ENCODE measurements around the gene RPL7A. TPM values are rescaled to one million over a fixed set of nuclear protein-coding genes. Genes with fewer than 3 reads are reported as not detected.

RPL7A gene
- total and polyA plus RNA-seq, 2 of the 4 experiments (the other 2 are of a cell fraction), result 3,220 to 4,096 TPM

- peaks cover 86% of the 10 kb centered on the region for H3K36me3 ChIP-seq (ENCODE audit: control insufficient read depth, insufficient read depth, low read length)
- H4K5ac ChIP-seq (ENCODE audit: low read depth, low read length), result no peak overlapping the region
- H2AK9ac ChIP-seq (replicated peaks; ENCODE audit: low read depth, low read length, poor library complexity), result no peak overlapping the region
- H3K14ac ChIP-seq (replicated peaks; ENCODE audit: low read depth, low read length), result no peak overlapping the region
- DNase-seq (no peak), ATAC-seq (ENCODE audit: low read depth) (no peak)
- no peak overlapping the region for H2BK120ac ChIP-seq (ENCODE audit: low read depth, low read length)
- no peak overlapping the region for H2BK20ac ChIP-seq (ENCODE audit: low read depth, low read length)
- no peak overlapping the region for H4K91ac ChIP-seq (ENCODE audit: insufficient read depth, low read depth, low read length)
- H3K4me2 ChIP-seq (ENCODE audit: low read depth, low read length), result no peak overlapping the region
- dilution Hi-C loops (cut with HindIII; ENCODE audit: low sequenced_read_pairs, unreplicated experiment), result no loop called here
- in situ Hi-C loops (cut with MboI; ENCODE audit: low sequenced_read_pairs), result no loop called here
- H3K27me3 ChIP-seq (ENCODE audit: control insufficient read depth, insufficient read depth, low read length), result no peaks in the 10 kb centered on the region
- H3K4me1 ChIP-seq (ENCODE audit: control insufficient read depth, insufficient read depth, low read length), result peaks cover 6% of the 10 kb centered on the region
- H2BK15ac ChIP-seq (ENCODE audit: low read depth, low read length), result no peak overlapping the region
- H3K18ac ChIP-seq (ENCODE audit: low read depth, low read length), result no peak overlapping the region
- intact Hi-C loops (cut with micrococcal nuclease), result no loop called here
- H4K20me1 ChIP-seq (ENCODE audit: insufficient read depth, low read length), result peaks cover 96% of the 10 kb centered on the region
- H3K79me1 ChIP-seq (ENCODE audit: low read depth in 1 of 2, low read length in 2 of 2), result peaks cover 33 to 79% of the 10 kb centered on the region in 2 experiments
- H2AFZ ChIP-seq (replicated peaks; ENCODE audit: low read length, poor library complexity), result no peak overlapping the region
- ChIA-PET POLR2A (ENCODE audit: unreplicated experiment) (no interaction called here), CTCF (no interaction called here)
- 100% methylated on average over 2 of the region's 11 CpGs; no CpG with 5 or more reads in 1 of the 2 experiments for WGBS, 2 experiments (ENCODE audit: extremely low coverage in 2 of 2, insufficient read length in 1 of 2)
- H3K23ac ChIP-seq (ENCODE audit: low read depth, low read length), result no peak overlapping the region
- H2BK5ac ChIP-seq (ENCODE audit: low read depth, low read length, poor library complexity, severe bottlenecking), result no peak overlapping the region
- H3K4ac ChIP-seq (ENCODE audit: low read depth, low read length), result no peak overlapping the region
- no peak overlapping the region for H4K8ac ChIP-seq (ENCODE audit: low read depth in 2 of 2, low read length in 2 of 2)
- no TSS peak for BruUV-seq (replicated peaks)
- H3K9ac ChIP-seq (ENCODE audit: low read depth, low read length), result no peak overlapping the region
- H3K27ac ChIP-seq (ENCODE audit: insufficient read depth, low read length), result no peak overlapping the region
- peaks cover 22% of the 10 kb centered on the region for H3K9me1 ChIP-seq (ENCODE audit: insufficient read depth, low read length)
- no peak for TF ChIP-seq ELK1 (IDR thresholded peaks at IDR 0.05; ENCODE audit: borderline replicate concordance, low read depth, low read length)
- TF ChIP-seq NFE2L2 (IDR thresholded peaks at IDR 0.05; ENCODE audit: low read depth, low read length), result no peak
- TF ChIP-seq POLR2A (IDR thresholded peaks at IDR 0.05; ENCODE audit: low read depth, low read length), result no peak
- TF ChIP-seq USF2 (IDR thresholded peaks at IDR 0.05; ENCODE audit: low read depth, low read length), result no peak
- TF ChIP-seq MXI1 (IDR thresholded peaks at IDR 0.05; ENCODE audit: borderline replicate concordance, low read depth, low read length), result no peak
- no peak for TF ChIP-seq SMC3 (IDR thresholded peaks at IDR 0.05; ENCODE audit: low read depth, low read length)
- no peak for TF ChIP-seq BHLHE40 (IDR thresholded peaks at IDR 0.05; ENCODE audit: low read depth, low read length)
- TF ChIP-seq CTCF (conservative IDR thresholded peaks at IDR 0.05; ENCODE audit: low read depth, low read length), result no peak
- no peak for TF ChIP-seq RAD21 (IDR thresholded peaks at IDR 0.05; ENCODE audit: low read length)
- TF ChIP-seq MAFK (IDR thresholded peaks at IDR 0.05; ENCODE audit: low read depth, low read length), result no peak
- no peak for TF ChIP-seq CEBPB (IDR thresholded peaks at IDR 0.05; ENCODE audit: low read depth, low read length)
- no peak for TF ChIP-seq CHD1 (IDR thresholded peaks at IDR 0.05; ENCODE audit: low read depth, low read length)
- TF ChIP-seq RFX5 (IDR thresholded peaks at IDR 0.05; ENCODE audit: low read depth, low read length), result no peak
- TF ChIP-seq FOS (IDR thresholded peaks at IDR 0.05; ENCODE audit: low read depth, low read length), result no peak
- TF ChIP-seq RCOR1 (IDR thresholded peaks at IDR 0.05; ENCODE audit: insufficient replicate concordance, low read length), result no peak
- TF ChIP-seq MAZ (IDR thresholded peaks at IDR 0.05; ENCODE audit: borderline replicate concordance, low read depth, low read length), result no peak
- H2AK5ac ChIP-seq (ENCODE audit: low read depth, low read length), result no peak overlapping the region
- no peak overlapping the region for H3K4me3 ChIP-seq (ENCODE audit: insufficient read depth, low read depth, low read length)
- no peaks in the 10 kb centered on the region for H3K9me3 ChIP-seq (ENCODE audit: control insufficient read depth, insufficient read depth, low read length)
- H3K56ac ChIP-seq (ENCODE audit: extremely low read depth, insufficient read depth, low read length), result no peak overlapping the region
Observed at GRCh38 chr9:133366435-133366834, 18.4 kb downstream of the RPL7A start.

All from IMR-90 (cell line).